Measurements from ENCODE around the gene FHIT. TPM values are rescaled to one million over a fixed set of nuclear protein-coding genes. Genes with fewer than 3 reads are reported as not detected.

FHIT gene
- total and polyA plus RNA-seq, 10 of the 15 experiments (the other 5 are each of a cell fraction or from before 2014, with no cell fraction given): 4.2 to 14.9 (median 9.4) TPM

DNA sequence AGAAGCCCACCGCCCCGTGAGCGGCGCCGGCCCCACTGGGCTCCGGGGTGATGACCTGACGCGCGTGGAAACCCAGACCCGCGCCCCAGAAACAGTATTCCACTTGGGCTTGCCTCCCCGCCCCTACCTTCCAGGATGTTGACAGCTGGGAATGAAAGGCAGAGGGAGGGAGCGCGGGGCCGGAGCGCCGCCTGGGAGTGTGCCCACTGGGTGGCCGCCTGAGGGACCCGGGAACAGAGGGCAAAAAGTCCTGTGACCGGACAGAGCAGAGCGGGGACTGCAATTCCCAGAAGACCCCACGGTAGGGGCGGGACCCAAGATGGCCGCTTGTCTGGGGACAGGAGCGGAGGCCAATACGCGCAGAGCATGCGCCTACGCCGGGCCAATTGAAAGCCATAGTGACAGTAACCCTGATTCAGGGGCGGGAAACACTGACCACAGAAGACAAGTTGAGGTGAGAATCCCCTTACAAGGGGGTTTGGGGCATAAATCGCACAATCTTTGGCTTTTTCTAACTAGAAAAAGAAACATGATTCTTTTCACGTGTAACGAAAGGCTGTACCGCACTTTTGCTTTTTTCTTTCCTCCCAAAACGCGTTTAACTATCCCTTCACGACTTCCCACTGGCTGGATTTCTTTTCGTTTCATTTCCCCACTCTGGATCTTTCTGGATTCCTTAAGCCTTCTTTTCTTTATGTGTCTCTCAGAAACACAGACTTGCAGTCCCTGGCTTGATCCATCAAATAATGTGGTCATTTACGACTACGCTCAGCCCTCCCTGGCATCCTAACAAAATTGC lies at the start of gene FHIT (continued):
- TF ChIP-seq, protein P1, sequence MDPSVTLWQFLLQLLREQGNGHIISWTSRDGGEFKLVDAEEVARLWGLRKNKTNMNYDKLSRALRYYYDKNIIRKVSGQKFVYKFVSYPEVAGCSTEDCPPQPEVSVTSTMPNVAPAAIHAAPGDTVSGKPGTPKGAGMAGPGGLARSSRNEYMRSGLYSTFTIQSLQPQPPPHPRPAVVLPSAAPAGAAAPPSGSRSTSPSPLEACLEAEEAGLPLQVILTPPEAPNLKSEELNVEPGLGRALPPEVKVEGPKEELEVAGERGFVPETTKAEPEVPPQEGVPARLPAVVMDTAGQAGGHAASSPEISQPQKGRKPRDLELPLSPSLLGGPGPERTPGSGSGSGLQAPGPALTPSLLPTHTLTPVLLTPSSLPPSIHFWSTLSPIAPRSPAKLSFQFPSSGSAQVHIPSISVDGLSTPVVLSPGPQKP (IDR thresholded peaks at IDR 0.05; ENCODE audit: low read depth, low read length): no peak
- TF ChIP-seq RELA (IDR thresholded peaks at IDR 0.05; ENCODE audit: borderline replicate concordance, partially characterized antibody): peak; percentile 55
- TF ChIP-seq RAD21 (IDR thresholded peaks at IDR 0.05; ENCODE audit: insufficient read depth, low read depth, low read length): 0 out of 2 replicates have a peak, but pooled peaks have one; percentile 8
- no peak for TF ChIP-seq HDAC6 (IDR thresholded peaks at IDR 0.05; ENCODE audit: unreplicated experiment)
- TF ChIP-seq TARDBP (IDR thresholded peaks at IDR 0.05; ENCODE audit: borderline replicate concordance): 0 out of 2 replicates have a peak, but pooled peaks have one; percentile 69
- TF ChIP-seq, protein P2, sequence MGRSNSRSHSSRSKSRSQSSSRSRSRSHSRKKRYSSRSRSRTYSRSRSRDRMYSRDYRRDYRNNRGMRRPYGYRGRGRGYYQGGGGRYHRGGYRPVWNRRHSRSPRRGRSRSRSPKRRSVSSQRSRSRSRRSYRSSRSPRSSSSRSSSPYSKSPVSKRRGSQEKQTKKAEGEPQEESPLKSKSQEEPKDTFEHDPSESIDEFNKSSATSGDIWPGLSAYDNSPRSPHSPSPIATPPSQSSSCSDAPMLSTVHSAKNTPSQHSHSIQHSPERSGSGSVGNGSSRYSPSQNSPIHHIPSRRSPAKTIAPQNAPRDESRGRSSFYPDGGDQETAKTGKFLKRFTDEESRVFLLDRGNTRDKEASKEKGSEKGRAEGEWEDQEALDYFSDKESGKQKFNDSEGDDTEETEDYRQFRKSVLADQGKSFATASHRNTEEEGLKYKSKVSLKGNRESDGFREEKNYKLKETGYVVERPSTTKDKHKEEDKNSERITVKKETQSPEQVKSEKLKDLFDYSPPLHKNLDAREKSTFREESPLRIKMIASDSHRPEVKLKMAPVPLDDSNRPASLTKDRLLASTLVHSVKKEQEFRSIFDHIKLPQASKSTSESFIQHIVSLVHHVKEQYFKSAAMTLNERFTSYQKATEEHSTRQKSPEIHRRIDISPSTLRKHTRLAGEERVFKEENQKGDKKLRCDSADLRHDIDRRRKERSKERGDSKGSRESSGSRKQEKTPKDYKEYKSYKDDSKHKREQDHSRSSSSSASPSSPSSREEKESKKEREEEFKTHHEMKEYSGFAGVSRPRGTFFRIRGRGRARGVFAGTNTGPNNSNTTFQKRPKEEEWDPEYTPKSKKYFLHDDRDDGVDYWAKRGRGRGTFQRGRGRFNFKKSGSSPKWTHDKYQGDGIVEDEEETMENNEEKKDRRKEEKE (IDR thresholded peaks at IDR 0.05): no peak
- TF ChIP-seq, protein P3, sequence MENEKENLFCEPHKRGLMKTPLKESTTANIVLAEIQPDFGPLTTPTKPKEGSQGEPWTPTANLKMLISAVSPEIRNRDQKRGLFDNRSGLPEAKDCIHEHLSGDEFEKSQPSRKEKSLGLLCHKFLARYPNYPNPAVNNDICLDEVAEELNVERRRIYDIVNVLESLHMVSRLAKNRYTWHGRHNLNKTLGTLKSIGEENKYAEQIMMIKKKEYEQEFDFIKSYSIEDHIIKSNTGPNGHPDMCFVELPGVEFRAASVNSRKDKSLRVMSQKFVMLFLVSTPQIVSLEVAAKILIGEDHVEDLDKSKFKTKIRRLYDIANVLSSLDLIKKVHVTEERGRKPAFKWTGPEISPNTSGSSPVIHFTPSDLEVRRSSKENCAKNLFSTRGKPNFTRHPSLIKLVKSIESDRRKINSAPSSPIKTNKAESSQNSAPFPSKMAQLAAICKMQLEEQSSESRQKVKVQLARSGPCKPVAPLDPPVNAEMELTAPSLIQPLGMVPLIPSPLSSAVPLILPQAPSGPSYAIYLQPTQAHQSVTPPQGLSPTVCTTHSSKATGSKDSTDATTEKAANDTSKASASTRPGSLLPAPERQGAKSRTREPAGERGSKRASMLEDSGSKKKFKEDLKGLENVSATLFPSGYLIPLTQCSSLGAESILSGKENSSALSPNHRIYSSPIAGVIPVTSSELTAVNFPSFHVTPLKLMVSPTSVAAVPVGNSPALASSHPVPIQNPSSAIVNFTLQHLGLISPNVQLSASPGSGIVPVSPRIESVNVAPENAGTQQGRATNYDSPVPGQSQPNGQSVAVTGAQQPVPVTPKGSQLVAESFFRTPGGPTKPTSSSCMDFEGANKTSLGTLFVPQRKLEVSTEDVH (IDR thresholded peaks at IDR 0.05; ENCODE audit: low read depth, partially characterized antibody): peak; percentile 75
- no peak for TF ChIP-seq SMC3 (IDR thresholded peaks at IDR 0.05; ENCODE audit: borderline replicate concordance, low read length)
- no peak for TF ChIP-seq CBX5 (IDR thresholded peaks at IDR 0.05; ENCODE audit: low read depth)
- TF ChIP-seq EED (IDR thresholded peaks at IDR 0.05; ENCODE audit: low read depth): no peak
- TF ChIP-seq GATAD2B (conservative IDR thresholded peaks at IDR 0.05; ENCODE audit: low read depth): peak; percentile 84; the same call in 1 of the 2 replicates
- TF ChIP-seq SRF (IDR thresholded peaks at IDR 0.05; ENCODE audit: low read depth in 2 of 2, low read length in 2 of 2): no peak
- TF ChIP-seq JUND (IDR thresholded peaks at IDR 0.05; ENCODE audit: low read depth, low read length): no peak
- no peak for TF ChIP-seq IRF4 (IDR thresholded peaks at IDR 0.05; ENCODE audit: low read depth, low read length)
- TF ChIP-seq, protein P4, sequence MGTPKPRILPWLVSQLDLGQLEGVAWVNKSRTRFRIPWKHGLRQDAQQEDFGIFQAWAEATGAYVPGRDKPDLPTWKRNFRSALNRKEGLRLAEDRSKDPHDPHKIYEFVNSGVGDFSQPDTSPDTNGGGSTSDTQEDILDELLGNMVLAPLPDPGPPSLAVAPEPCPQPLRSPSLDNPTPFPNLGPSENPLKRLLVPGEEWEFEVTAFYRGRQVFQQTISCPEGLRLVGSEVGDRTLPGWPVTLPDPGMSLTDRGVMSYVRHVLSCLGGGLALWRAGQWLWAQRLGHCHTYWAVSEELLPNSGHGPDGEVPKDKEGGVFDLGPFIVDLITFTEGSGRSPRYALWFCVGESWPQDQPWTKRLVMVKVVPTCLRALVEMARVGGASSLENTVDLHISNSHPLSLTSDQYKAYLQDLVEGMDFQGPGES (IDR thresholded peaks at IDR 0.05): peak; percentile 91
- TF ChIP-seq MEF2A (IDR thresholded peaks at IDR 0.05; ENCODE audit: insufficient read depth, low read depth, low read length): no peak
- TF ChIP-seq MTA2 (IDR thresholded peaks at IDR 0.05; ENCODE audit: low read depth): no peak; the same call in 1 of the 2 replicates
